ENCODE measurements around the gene TMEM129.
"Not testable (repeated sequence)": the region's sequence is repeated elsewhere in the genome, so short reads cannot be mapped to it uniquely, and the experiment has no call there.

The TMEM129 gene

DNA sequence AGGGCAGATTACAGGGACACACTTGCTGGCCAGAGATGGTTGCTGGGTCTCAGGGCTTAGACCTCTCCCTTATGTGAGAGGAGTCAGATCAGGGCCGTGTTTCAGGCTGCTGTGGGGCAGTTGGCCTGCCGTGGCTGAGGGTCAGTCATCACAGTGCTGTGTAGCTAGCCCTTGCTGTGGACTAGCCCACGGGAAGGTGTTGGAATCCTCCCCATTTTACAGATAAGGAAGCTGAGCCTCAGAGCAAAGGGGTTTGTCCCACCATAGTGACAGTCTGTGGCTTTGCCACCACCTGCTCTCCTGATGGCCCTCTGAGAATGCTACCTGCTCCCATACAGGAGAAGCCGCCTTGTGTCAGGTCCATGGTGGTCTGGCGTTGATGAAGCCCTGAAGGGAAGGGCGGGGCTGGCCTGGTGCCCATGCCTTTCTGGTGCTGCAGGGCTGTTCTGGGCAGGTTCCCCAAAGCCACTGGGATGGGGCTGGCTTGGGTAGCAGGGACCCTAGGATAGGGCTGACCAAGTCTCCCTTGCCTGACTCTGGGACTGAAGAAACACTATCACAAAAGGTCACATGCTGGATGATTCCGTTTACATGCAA, 34.6 kb downstream of the TMEM129 start:
- DNase-seq = no peak

GRCh38 chr4:1685235-1686150, 35.6 kb downstream of the TMEM129 start:
- DNase-seq = no peak

DNA sequence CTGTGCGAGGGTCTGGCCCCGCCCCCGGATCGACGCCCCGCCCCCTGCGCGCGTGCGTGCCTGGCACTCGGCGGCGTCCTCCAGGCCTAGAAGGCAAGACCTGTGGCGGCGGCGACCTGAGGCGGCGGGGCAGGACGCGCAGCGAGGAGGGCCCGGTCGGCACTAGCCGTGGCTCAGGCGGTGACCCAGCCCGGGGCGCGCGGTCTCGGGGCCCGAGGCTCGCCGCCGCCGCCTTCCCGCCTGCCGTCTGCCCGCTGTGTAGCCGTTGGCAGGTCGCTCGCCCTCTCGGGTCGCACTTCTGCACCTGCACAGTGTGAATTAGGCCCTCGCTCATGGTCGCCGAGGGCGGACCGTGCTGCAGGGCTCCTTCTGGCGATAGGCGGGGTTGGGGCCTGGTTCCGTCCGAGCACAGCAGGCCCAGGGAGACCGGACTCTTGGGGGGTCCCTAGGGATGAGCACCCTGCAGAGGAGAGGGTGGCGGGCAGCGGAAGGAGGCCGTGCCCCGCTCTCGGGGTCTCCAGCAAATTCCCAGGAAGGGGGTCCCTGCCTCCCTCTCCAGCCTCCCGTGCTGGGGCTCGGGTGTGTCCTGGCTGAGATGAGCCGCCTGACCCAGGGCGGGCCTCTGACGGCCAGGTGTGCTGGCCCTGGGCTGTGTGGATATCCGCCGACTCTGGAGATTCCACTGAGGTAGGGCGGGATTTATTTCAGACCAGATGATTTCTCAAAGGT, 36.5 kb downstream of the TMEM129 start:
- no peak for DNase-seq

- peak; percentile 95 for DNase-seq
Measured at GRCh38 chr4:1683736-1684505, 37.2 kb downstream of the TMEM129 start, which contains the start of gene FAM53A. TSS of gene FAM53A (minus strand) at chr4:1684313. CDS start at chr4:1668741, 15,572 bp downstream.

DNA sequence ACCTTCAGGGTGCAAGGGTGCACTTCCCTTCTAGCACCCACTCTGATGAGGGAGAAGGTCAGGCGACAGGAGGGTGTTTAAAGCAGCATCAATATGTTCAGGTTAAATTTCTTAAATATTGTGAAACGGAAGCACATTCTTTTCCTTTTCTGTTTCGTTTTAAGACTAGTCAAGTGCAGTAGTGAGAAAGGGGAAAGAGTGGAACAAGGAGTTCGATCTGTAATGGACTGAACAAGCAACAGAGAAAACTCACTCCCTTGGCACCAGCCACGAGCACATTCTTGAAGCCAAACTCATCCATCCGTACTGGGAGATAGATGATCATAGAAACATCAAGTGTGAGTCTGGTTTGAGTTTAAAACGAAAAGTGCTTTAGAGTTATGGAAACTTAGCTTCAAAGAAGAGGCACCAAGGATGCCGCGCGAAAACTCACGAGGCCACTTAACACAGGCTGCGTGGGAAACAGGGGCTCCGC, 37.8 kb downstream of the TMEM129 start:
- DNase-seq = no peak

DNA sequence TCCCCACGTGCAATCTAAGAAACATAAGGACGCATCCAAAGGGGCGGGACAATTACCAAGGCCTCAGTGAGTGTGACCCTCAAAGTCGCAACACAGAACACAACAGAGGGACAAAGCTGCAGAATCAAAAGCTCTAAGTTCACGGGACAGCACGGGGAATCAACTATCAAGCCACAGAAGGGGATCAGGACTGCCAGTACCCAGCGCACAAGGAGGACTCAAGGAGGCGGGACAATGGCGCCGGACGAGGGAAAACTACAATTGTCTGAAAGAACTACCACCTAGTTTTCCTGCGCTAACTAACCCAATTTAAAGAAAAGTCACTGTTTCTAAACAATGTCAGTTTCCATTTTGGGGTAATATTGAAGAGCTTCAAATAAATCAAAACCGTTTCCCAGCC, 38.3 kb downstream of the TMEM129 start:
- no peak for DNase-seq

DNA sequence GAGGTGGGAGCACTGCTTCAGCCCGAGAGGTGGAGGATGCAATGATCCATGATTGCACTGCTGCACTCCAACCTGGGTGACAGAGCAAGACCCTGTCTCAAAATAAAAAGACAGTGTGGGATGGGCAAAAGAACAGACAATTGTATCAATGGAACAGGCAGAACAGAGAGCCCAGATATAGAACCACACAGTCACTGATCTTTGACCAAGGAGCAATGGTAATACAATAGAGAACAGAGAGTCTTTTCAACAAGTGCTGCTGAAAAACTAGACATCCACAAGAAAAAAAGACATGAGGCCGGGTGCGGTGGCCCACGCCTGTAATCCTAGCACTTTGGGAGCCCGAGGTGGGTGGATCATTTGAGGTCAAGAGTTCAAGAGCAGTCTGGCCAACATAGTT, 42.9 kb downstream of the TMEM129 start:
- DNase-seq = no peak

DNA sequence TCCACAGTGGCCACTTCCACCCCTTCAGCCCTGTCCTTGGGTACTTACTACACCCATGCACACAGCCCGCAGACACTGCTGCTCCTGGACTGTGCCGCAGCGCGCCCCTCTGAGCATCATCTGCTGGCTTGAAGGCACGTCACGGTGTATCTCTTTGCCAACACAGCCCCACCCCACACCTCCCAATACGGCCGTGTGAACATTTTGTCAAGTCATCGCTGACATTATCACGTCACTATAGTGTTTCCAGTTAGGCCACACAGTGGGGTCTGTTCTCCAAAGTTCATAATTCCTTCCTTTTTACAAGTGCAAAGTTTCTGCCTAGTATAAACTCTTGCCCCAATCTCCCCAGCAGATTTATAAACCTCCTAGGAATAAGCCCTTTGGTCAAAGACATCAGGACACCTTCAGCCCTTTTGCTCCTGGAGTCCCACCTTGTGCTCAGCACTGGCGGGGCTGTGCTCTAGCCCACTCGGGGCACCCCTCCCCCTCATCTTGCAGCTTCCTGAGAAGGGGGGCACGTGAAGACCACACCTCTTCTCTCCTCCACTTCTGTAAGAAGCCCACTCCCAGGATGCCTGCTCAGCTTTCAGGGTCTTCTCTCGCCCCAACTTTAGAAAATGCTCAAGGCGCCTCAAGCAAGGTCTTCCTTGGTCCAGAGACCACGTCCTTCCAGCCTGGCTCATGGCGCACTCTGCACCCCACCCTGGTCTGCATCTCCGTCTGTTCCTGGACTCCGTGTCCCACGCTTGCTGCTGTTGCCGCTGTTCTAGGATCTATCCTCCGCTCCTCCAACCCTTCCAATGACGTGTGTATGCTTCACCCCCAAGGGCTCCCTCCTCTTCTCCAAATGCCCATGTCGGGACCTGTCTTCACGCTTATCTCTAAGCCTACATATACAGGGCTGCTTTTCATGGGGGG, 44.3 kb downstream of the TMEM129 start:
- no peak for DNase-seq

DNA sequence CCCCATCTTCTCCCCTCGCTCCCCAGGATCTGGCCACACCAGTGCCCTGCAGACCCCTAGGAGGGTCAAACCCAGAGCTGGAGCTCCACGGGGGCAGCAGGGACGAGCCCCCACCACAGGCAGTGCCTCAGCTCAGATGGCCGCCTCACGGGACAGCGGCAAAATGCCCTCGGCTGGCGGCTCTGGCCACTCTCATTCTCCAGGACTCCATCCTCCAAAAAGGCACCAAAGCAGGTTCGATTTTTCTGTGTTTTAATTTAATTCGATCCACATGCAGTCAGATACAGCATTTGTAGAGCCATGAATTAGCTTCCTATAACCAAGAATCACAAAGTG, 45.4 kb downstream of the TMEM129 start:
- no peak for DNase-seq

DNA sequence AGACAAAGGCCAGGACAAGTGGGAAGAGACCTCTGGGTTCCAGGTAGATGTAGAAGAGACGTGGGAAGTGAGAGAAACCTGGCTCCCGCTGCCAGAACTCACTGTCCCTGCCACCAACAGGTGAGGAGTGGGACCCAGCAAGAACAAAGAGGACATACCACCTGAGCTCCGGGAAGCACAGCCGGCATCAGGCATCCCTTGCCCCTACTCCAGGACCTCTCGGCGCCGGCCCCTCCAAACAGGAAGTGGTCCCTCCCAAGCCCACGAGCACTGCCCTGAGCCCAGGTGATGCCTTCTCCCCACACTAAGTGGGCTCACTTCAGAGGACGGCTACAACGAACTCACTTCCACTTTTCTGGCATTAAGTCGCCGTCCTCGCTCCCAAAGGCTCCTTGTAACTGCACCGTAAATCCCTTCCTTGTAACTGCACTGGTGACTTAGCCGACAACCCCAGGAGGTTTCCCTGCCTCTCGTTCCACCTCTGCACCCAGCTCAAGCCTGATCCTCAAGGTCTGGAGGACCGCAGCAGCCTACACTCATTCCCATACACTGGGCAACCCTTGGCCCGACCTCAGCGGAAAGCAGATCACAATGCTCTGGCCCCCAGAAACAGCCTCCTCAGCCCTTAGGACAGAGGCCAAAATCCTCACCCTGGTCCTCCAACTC, 45.9 kb downstream of the TMEM129 start:
- no peak for DNase-seq

GRCh38 chr4:1674682-1675081, 46.4 kb downstream of the TMEM129 start:
- DNase-seq = no peak

DNA sequence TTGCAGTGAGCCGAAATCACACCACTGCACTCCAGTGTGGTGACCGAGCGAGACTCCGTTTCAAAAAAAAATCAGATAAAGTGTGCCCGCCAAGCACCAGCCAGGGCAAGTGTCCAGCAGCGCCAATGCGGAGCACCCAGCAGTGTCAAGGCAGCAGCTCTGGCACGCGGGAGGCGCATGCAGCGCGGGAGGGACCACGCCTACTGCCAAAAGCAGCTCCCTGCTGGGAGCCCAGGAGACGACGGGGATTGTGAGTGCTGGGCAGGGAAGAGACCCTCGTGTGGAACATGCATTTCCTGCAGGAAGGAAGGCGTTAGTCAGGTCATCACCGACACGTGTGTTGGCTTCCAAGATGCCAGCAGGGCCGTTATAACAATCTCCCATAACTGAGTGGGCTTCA, 47.5 kb downstream of the TMEM129 start:
- no peak for DNase-seq

- not testable (repeated sequence) for DNase-seq
Measured at GRCh38 chr4:1671011-1671410, 50.1 kb downstream of the TMEM129 start.

GRCh38 chr4:1670279-1670678, 50.8 kb downstream of the TMEM129 start:
- DNase-seq = no peak

DNA sequence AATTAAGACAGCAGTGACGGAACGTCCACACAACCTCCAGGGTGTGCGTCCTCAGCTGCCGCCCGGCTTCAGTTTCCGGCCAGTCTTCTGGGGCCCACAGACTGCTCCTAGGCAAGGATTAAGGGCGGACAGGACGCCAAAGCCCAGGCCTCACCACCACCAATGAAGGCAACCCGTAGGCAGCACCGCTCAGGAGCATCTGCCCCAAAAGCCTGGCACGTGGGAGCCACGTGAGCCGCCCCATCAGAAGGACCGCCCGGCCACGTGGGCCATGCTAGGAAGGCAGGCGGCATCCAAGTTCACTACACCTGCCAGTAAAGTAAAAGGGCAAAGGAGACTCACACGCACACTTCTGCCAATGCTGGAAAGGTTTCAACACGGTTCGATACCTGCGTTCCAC, 51.3 kb downstream of the TMEM129 start:
- no peak for DNase-seq

GRCh38 chr4:1669270-1669669, 51.9 kb downstream of the TMEM129 start:
- DNase-seq = no peak

DNA sequence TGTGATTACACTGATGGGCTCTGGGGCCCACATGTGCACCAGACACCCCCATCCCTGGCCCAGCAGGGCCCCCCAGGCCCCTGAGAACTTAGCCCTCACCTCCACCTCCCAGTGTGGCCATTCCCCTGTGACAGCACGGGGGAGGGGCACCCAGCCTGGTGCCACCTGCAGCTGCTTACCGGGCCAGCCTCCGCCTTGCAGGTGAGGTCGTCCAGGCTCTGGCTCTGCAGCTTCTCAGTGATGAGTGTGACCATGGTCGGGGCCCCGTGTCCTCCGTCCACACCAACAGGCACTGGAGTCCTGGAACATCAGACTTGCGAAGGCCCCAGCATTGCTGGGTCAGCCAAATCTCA, 52.7 kb downstream of the TMEM129 start:
- no peak for DNase-seq

GRCh38 chr4:1667273-1667672, 53.9 kb downstream of the TMEM129 start:
- no peak for DNase-seq

DNA sequence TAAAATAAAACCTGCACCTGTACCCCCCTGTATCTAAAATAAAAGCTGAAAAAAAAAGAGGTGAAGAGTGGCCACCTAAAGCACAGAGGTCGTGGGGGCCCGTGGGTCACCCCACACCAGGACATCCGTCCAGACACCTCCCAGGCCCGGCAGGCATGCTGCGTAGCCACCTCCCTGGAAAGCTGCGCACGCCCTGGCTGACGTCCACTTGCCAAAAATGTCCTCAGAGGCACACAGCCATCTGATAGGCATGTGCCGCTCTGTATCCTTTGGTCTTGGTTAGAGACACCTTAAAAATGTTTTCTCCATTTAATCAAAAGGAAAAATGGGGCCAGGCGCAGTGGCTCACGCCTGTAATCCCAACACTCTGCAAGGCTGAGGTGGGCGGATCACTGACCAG, 54.7 kb downstream of the TMEM129 start:
- DNase-seq = no peak

Data from activated naive CD4-positive, alpha-beta T cell treated with anti-CD3 and anti-CD28 coated beads, Interleukin-2, amount 50 U/mL, for 16 hours (primary cell).